Glomerular endothelial cell (primary cell): ENCODE data around the gene CACNA2D3. TPM values are rescaled to one million over a fixed set of nuclear protein-coding genes. Genes with fewer than 3 reads are reported as not detected.

ENCODE experiments used
- DNase-seq: peaks from one replicate; pipeline ENCODE4 v3.0.0-alpha.2; 2011; ENCODE audit warnings: low read depth, low spot score; ENCODE audit errors: extremely low read depth
- total RNA-seq: library from RNA; depleted of rRNA; stranded (reverse); fragments of >200 nt; gene quantifications from 2 replicates; pipeline ENCODE4 v1.2.3, GENCODE V29; 2015

CACNA2D3 gene
- total RNA-seq, 1 donor from 2014 or later = not detected

- DNase-seq = no peak
Measured at GRCh38 chr3:54322354-54322753, 200.0 kb downstream of the CACNA2D3 start.

- DNase-seq = no peak
Measured at GRCh38 chr3:54324103-54324502, 201.8 kb downstream of the CACNA2D3 start.

GRCh38 chr3:54326951-54327350 is 204.6 kb downstream of the CACNA2D3 start:
- DNase-seq = no peak

- DNase-seq = no peak
Measured at GRCh38 chr3:54331341-54331740, 209.0 kb downstream of the CACNA2D3 start.

GRCh38 chr3:54337846-54338245 is 215.5 kb downstream of the CACNA2D3 start:
- no peak for DNase-seq

GRCh38 chr3:54339608-54340007 is 217.3 kb downstream of the CACNA2D3 start:
- DNase-seq = no peak

GRCh38 chr3:54341811-54342210 is 219.5 kb downstream of the CACNA2D3 start:
- DNase-seq = no peak

- DNase-seq = no peak
Measured at GRCh38 chr3:54342676-54343075, 220.3 kb downstream of the CACNA2D3 start.

- no peak for DNase-seq
Measured at GRCh38 chr3:54343495-54343894, 221.1 kb downstream of the CACNA2D3 start.

- no peak for DNase-seq
Measured at GRCh38 chr3:54344601-54345231, 222.4 kb downstream of the CACNA2D3 start.

- no peak for DNase-seq
Measured at GRCh38 chr3:54345847-54346375, 223.6 kb downstream of the CACNA2D3 start.

GRCh38 chr3:54347060-54347459 is 224.7 kb downstream of the CACNA2D3 start:
- no peak for DNase-seq

- DNase-seq = no peak
Measured at GRCh38 chr3:54347933-54348332, 225.6 kb downstream of the CACNA2D3 start.

- no peak for DNase-seq
Measured at GRCh38 chr3:54349231-54349652, 226.9 kb downstream of the CACNA2D3 start.

GRCh38 chr3:54349691-54350090 is 227.3 kb downstream of the CACNA2D3 start:
- no peak for DNase-seq

- DNase-seq = no peak
Measured at GRCh38 chr3:54353546-54353945, 231.2 kb downstream of the CACNA2D3 start.

- DNase-seq = no peak
Measured at GRCh38 chr3:54353946-54354345, 231.6 kb downstream of the CACNA2D3 start.

- DNase-seq = no peak
Measured at GRCh38 chr3:54355800-54356199, 233.4 kb downstream of the CACNA2D3 start.

GRCh38 chr3:54356261-54357045 is 234.1 kb downstream of the CACNA2D3 start:
- no peak for DNase-seq

GRCh38 chr3:54357301-54357700 is 234.9 kb downstream of the CACNA2D3 start:
- DNase-seq = no peak

GRCh38 chr3:54358316-54358715 is 236.0 kb downstream of the CACNA2D3 start:
- DNase-seq = no peak
